Epithelial cell of esophagus (primary cell): ENCODE data around the gene VCAM1.

Experiments used
- DNase-seq: peaks from one replicate; pipeline ENCODE4 v3.0.0; 2010; ENCODE audit warnings: low read depth
- H3K4me3 ChIP-seq: 2 replicates; pipeline ENCODE4 v1.5.1; 2011; ENCODE audit warnings: mild to moderate bottlenecking, low read length, control low read depth
- CTCF ChIP-seq: IDR thresholded peaks from 2 replicates; pipeline ENCODE4 v1.5.1; 2011; ENCODE audit warnings: low read depth, mild to moderate bottlenecking, low read length, control low read depth, inconsistent platforms; ENCODE audit not compliant: insufficient read depth; ENCODE audit errors: missing control alignments

VCAM1 gene

GRCh38 chr1:100719490-100719889 lies at the start of gene VCAM1:
VCAM1 (plus strand) TSS chr1:100719742; CDS start chr1:100719861, 119 bp downstream.
- no peak for TF ChIP-seq CTCF
- no peak for DNase-seq
- H3K4me3 ChIP-seq: no peak within 1 kb of the TSS

GRCh38 chr1:100670083-100670482 lies 49.5 kb upstream of the VCAM1 start:
- no peak for DNase-seq
- H3K4me3 ChIP-seq: no peak overlapping the region
- no peak for TF ChIP-seq CTCF

- no peak for TF ChIP-seq CTCF
These were observed 47.9 kb upstream of the VCAM1 start for GRCh38 chr1:100671601-100672000.

GRCh38 chr1:100683448-100684349 lies 35.8 kb upstream of the VCAM1 start:
- TF ChIP-seq CTCF: no peak
- no peak overlapping the region for H3K4me3 ChIP-seq
- no peak for DNase-seq

More at GRCh38 chr1:100671601-100672000, 47.9 kb upstream of the VCAM1 start:
- DNase-seq: no peak
- H3K4me3 ChIP-seq: no peak overlapping the region

GRCh38 chr1:100699744-100700143 lies 19.8 kb upstream of the VCAM1 start:
- TF ChIP-seq CTCF: no peak
- no peak overlapping the region for H3K4me3 ChIP-seq
- no peak for DNase-seq

GRCh38 chr1:100700586-100700985 lies 19.0 kb upstream of the VCAM1 start:
- TF ChIP-seq CTCF: no peak
- no peak for DNase-seq
- H3K4me3 ChIP-seq: no peak overlapping the region

- H3K4me3 ChIP-seq: no peak overlapping the region
- no peak for TF ChIP-seq CTCF
- no peak for DNase-seq
These were observed 16.5 kb upstream of the VCAM1 start for GRCh38 chr1:100703052-100703451.
